H1 (cell line): ENCODE results near the gene CPSF7. TPM values are rescaled to one million over a fixed set of nuclear protein-coding genes. Genes with fewer than 3 reads are reported as not detected.

Experiments used
- CTCF ChIA-PET: fragments of 300-600 bp; sonication (Branson Sonifier 250); formaldehyde crosslinking; loops from one replicate; lab custom pipeline; 2021; ENCODE audit not compliant: partially characterized antibody; lab: Charles Lee
- POLR2A ChIA-PET: fragments of 300-600 bp; sonication (Branson Sonifier 250); formaldehyde crosslinking; loops from one replicate; lab custom pipeline; 2021; ENCODE audit warnings: inconsistent platforms; ENCODE audit not compliant: partially characterized antibody; lab: Charles Lee
- DNase-seq, 2 experiments: peaks; one replicate each; pipeline versions ENCODE4 v3.0.0 to v3.0.0-alpha.2; 2010 to 2022; ENCODE audit warnings: low spot score in 2 of 2, low read depth in 1 of 2, mixed read lengths in 1 of 2
- FAIRE-seq: peaks from 2 replicates; lab custom pipeline; 2011; peaks lifted over from hg19 to GRCh38; lab: Jason Lieb, UNC
- H2AFZ ChIP-seq: 2 replicates; pipeline ENCODE4 v1.8.1; 2012; ENCODE audit warnings: low read length, inconsistent platforms
- H2AK5ac ChIP-seq: 2 replicates; pipeline ENCODE4 v1.6.1; 2013; ENCODE audit warnings: low read depth, low read length
- H2BK120ac ChIP-seq: replicated peaks from 2 replicates; pipeline ENCODE3; 2013; ENCODE audit warnings: low read depth, low read length, inconsistent platforms
- H2BK12ac ChIP-seq: 2 replicates; pipeline ENCODE4 v1.6.1; 2013; ENCODE audit warnings: low read depth, low read length
- H2BK15ac ChIP-seq: 2 replicates; pipeline ENCODE4 v1.6.1; 2013; ENCODE audit warnings: low read length
- H2BK20ac ChIP-seq: 2 replicates; pipeline ENCODE4 v1.6.1; 2013; ENCODE audit warnings: low read length
- H2BK5ac ChIP-seq: 2 replicates; pipeline ENCODE4 v1.6.1; 2013; ENCODE audit warnings: low read depth, low read length
- H3K14ac ChIP-seq: 2 replicates; pipeline ENCODE4 v1.6.1; 2013; ENCODE audit warnings: inconsistent platforms; ENCODE audit not compliant: insufficient read length
- H3K18ac ChIP-seq: 2 replicates; pipeline ENCODE4 v1.6.1; 2013; ENCODE audit warnings: low read length; ENCODE audit errors: extremely low read depth
- H3K23ac ChIP-seq: 2 replicates; pipeline ENCODE4 v1.6.1; 2013; ENCODE audit warnings: inconsistent platforms; ENCODE audit not compliant: insufficient read length
- H3K23me2 ChIP-seq: 2 replicates; pipeline ENCODE4 v1.6.1; 2013; ENCODE audit warnings: low read depth, low read length
- H3K27ac ChIP-seq: 2 replicates; pipeline ENCODE4 v1.6.1; 2011; ENCODE audit warnings: low read depth, low read length, inconsistent platforms
- H3K27me3 ChIP-seq, 4 experiments: replicated peaks in 1 of 4; 1 replicate in 1 of 4; 2 replicates in 3 of 4; pipeline versions ENCODE4 v1.6.1 to v1.8.1; 2011 to 2013; ENCODE audit warnings: low read length in 3 of 4, mild to moderate bottlenecking in 3 of 4, inconsistent platforms in 2 of 4, mixed read lengths in 2 of 4, moderate library complexity in 1 of 4; ENCODE audit not compliant: control insufficient read depth in 3 of 4, insufficient read depth in 3 of 4; ENCODE audit errors: extremely low read depth in 1 of 4
- H3K36me3 ChIP-seq, 4 experiments: 2 replicates each; pipeline versions ENCODE4 v1.6.1 to v1.8.1; 2011 to 2013; ENCODE audit warnings: mild to moderate bottlenecking in 4 of 4, low read length in 3 of 4, moderate library complexity in 2 of 4, control low read depth in 1 of 4, inconsistent platforms in 1 of 4; ENCODE audit not compliant: insufficient read depth in 4 of 4, control insufficient read depth in 2 of 4
- H3K4ac ChIP-seq: replicated peaks from 2 replicates; pipeline ENCODE3; 2013; ENCODE audit warnings: low read length, low read depth, mixed read lengths, inconsistent platforms; ENCODE audit not compliant: insufficient read length
- H3K4me1 ChIP-seq, 4 experiments: replicated peaks in 1 of 4; 1 replicate in 1 of 4; 2 replicates in 3 of 4; pipeline versions ENCODE4 v1.6.1 to v1.8.1; 2011 to 2013; ENCODE audit warnings: low read length in 3 of 4, inconsistent platforms in 2 of 4, mixed read lengths in 1 of 4; ENCODE audit not compliant: insufficient read depth in 4 of 4, control insufficient read depth in 3 of 4
- H3K4me2 ChIP-seq, 2 experiments: 2 replicates each; pipeline versions ENCODE4 v1.6.1 to v1.8.1; 2011 to 2013; ENCODE audit warnings: low read depth in 2 of 2, low read length in 2 of 2, control low read depth in 1 of 2, inconsistent platforms in 1 of 2, mild to moderate bottlenecking in 1 of 2; ENCODE audit not compliant: insufficient read depth in 1 of 2
- H3K4me3 ChIP-seq, 4 experiments: fragments of 200-600, 300-600 bp in 1 of 4; sonication (generic), shearing (Covaris generic), sonication (Bioruptor Twin) in 1 of 4; 2 replicates each; pipeline versions ENCODE4 v1.5.1 to v1.8.1; 2011 to 2016; ENCODE audit warnings: low read length in 4 of 4, low read depth in 3 of 4, control low read depth in 2 of 4, inconsistent platforms in 2 of 4, mild to moderate bottlenecking in 2 of 4, mixed read lengths in 1 of 4, moderate library complexity in 1 of 4; ENCODE audit not compliant: insufficient read depth in 2 of 4; ENCODE audit errors: extremely low read depth in 1 of 4
- H3K56ac ChIP-seq: replicated peaks from 2 replicates; pipeline ENCODE3; 2013; ENCODE audit warnings: low read depth, mild to moderate bottlenecking, mixed read lengths, low read length, inconsistent platforms; ENCODE audit not compliant: insufficient read length
- H3K79me1 ChIP-seq: 2 replicates; pipeline ENCODE4 v1.6.1; 2013; ENCODE audit warnings: low read depth, low read length, control low read depth
- H3K79me2 ChIP-seq, 2 experiments: 2 replicates each; pipeline versions ENCODE4 v1.6.1 to v1.8.1; 2012 to 2013; ENCODE audit warnings: low read length in 2 of 2, mild to moderate bottlenecking in 2 of 2, inconsistent platforms in 1 of 2; ENCODE audit not compliant: insufficient read depth in 2 of 2, control insufficient read depth in 1 of 2
- H3K9ac ChIP-seq, 4 experiments: replicated peaks in 1 of 4; 1 replicate in 1 of 4; 2 replicates in 3 of 4; pipeline versions ENCODE4 v1.6.1 to v1.8.1; 2011 to 2013; ENCODE audit warnings: low read depth in 3 of 4, low read length in 3 of 4, control low read depth in 2 of 4, mild to moderate bottlenecking in 2 of 4, moderate library complexity in 2 of 4, inconsistent platforms in 1 of 4; ENCODE audit errors: extremely low read depth in 1 of 4
- H3K9me3 ChIP-seq, 2 experiments: 2 replicates each; pipeline versions ENCODE4 v1.6.1 to v1.8.1; 2012 to 2013; ENCODE audit warnings: mild to moderate bottlenecking in 2 of 2, moderate library complexity in 2 of 2, control low read depth in 1 of 2, inconsistent platforms in 1 of 2, low read depth in 1 of 2, low read length in 1 of 2, mixed read lengths in 1 of 2; ENCODE audit not compliant: insufficient read depth in 2 of 2
- H4K20me1 ChIP-seq, 2 experiments: replicated peaks in 1 of 2; 2 replicates each; pipeline versions ENCODE3 to v1.8.1; 2011 to 2013; ENCODE audit warnings: inconsistent platforms in 2 of 2, low read length in 2 of 2, mild to moderate bottlenecking in 1 of 2; ENCODE audit not compliant: insufficient read depth in 2 of 2, control insufficient read depth in 1 of 2
- H4K5ac ChIP-seq: 2 replicates; pipeline ENCODE4 v1.6.1; 2013; ENCODE audit warnings: low read length, low read depth, mixed read lengths, inconsistent platforms; ENCODE audit not compliant: insufficient read length
- H4K8ac ChIP-seq: 2 replicates; pipeline ENCODE4 v1.8.0; 2013; ENCODE audit warnings: mild to moderate bottlenecking, moderate library complexity, low read length, inconsistent platforms; ENCODE audit not compliant: insufficient read depth; ENCODE audit errors: extremely low read depth
- H4K91ac ChIP-seq: replicated peaks from 2 replicates; pipeline ENCODE3; 2013; ENCODE audit warnings: low read length, mixed read lengths, inconsistent platforms; ENCODE audit not compliant: insufficient read length
- BACH1 ChIP-seq: IDR thresholded peaks from 2 replicates; pipeline ENCODE4 v1.6.1; 2012; ENCODE audit warnings: low read length, improper control_type of control experiment
- CEBPB ChIP-seq: IDR thresholded peaks from 2 replicates; pipeline ENCODE4 v1.6.1; 2012; ENCODE audit warnings: low read depth, low read length
- CHD2 ChIP-seq: IDR thresholded peaks from 2 replicates; pipeline ENCODE4 v1.6.1; 2012; ENCODE audit warnings: low read length, improper control_type of control experiment
- POLR2AphosphoS5 ChIP-seq: IDR thresholded peaks from 2 replicates; pipeline ENCODE4 v1.6.1; 2011; ENCODE audit warnings: low read depth, low read length
- RNF2 ChIP-seq: fragments of 200-900, 300-1000 bp; sonication (generic); IDR thresholded peaks from 2 replicates; pipeline ENCODE4 v1.7.1; 2016; ENCODE audit warnings: borderline replicate concordance, low read depth, mild to moderate bottlenecking, antibody characterized with exemption, low read length; ENCODE audit not compliant: poor library complexity, severe bottlenecking; ENCODE audit errors: missing control alignments
- SP1 ChIP-seq: IDR thresholded peaks from 2 replicates; pipeline ENCODE4 v1.6.1; 2011; ENCODE audit warnings: low read depth, low read length
- SP4 ChIP-seq: IDR thresholded peaks from 2 replicates; pipeline ENCODE4 v1.6.1; 2012; ENCODE audit warnings: low read length, inconsistent platforms
- SUZ12 ChIP-seq: fragments of 200-600 bp; sonication (generic); IDR thresholded peaks from 2 replicates; pipeline ENCODE4 v1.6.1; 2012; ENCODE audit warnings: mild to moderate bottlenecking, inconsistent platforms, low read length, moderate library complexity, mixed read lengths
- WGBS, 2 experiments: shearing (Covaris generic) in 1 of 2; methylation state at CpG; one replicate each; pipeline versions ENCODE4 v1.1.6 to v1.1.7; 2013 to 2015; ENCODE audit warnings: low lambda C conversion rate in 2 of 2, mixed read lengths in 2 of 2, inconsistent platforms in 1 of 2, low coverage in 1 of 2, missing lambda C conversion rate in 1 of 2; ENCODE audit not compliant: insufficient replicate concordance in 2 of 2, insufficient coverage in 1 of 2, insufficient read length in 1 of 2; ENCODE audit errors: extremely low coverage in 1 of 2, missing lambda C conversion rate in 1 of 2; 5-methylcytosine and 5-hydroxymethylcytosine counted together
- polyA plus RNA-seq, 7 experiments: library from polyadenylated mRNA; depleted of rRNA in 3 of 7; stranded (reverse) in 5 of 7; unstranded in 2 of 7; fragments of >200 nt in 5 of 7; fragments of 200-250 nt in 2 of 7; gene quantifications; 1 replicate in 5 of 7; 2 replicates in 1 of 7; 4 replicates in 1 of 7; pipeline versions ENCODE4 v1.2.1 to v1.2.3, GENCODE V29; 2011 to 2013; ENCODE audit warnings: missing spikeins in 2 of 7, mixed read lengths in 2 of 7
- total RNA-seq: library from RNA; stranded (reverse); fragmentation: NEBNext Ultra II Directional; extraction: Animal tissue kit (Norgen Biotek cat#: 25700); gene quantifications from 2 replicates; pipeline ENCODE4 v1.2.1, GENCODE V29; 2021

The CPSF7 gene
- total and polyA plus RNA-seq, 2 of the 8 experiments (the other 6 are each of a cell fraction or from before 2014, with no cell fraction given) = 95.9 to 122 TPM

DNA sequence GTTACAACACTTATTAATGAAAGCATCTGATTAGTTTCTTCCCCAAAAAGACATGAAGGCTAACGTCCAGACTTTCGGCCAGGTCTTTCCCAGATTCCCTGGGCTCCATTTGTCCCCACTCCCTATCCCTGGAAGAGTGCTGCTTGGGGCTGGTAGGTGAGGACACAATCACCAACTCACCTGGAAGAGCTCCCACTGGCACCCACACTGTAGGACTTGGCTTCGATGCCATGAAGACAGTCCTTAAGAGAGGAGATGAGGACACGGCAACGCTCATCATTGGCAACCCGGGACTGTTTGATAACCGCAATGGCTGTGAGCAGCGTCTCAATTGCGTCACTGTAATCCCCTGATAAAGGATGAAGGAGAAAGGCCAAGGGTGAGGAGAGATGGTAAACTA is 18.2 kb downstream of the CPSF7 start:
- H3K9ac ChIP-seq = no peak overlapping the region
- WGBS, 2 experiments = 85% methylated on average over 9 of the region's 9 CpGs; no CpG with 5 or more reads in 1 of the 2 experiments
- H3K14ac ChIP-seq = no peak overlapping the region
- H3K4me1 ChIP-seq = no peaks in the 10 kb centered on the region
- H2BK120ac ChIP-seq = no peak overlapping the region
- ChIA-PET POLR2A (interaction anchor here (0.6 to 11.2 kb wide), 4 partner anchors 10 to 76 kb away, joined by 3 to 94 read pairs (median 14); partner anchors contain the start of genes CPSF7 and SDHAF2), CTCF (no interaction called here)
- no peaks in the 10 kb centered on the region; the same call in 1 of the 2 replicates for H3K79me1 ChIP-seq
- H3K23me2 ChIP-seq = no peaks in the 10 kb centered on the region
- FAIRE-seq = no peak
- no peak overlapping the region for H4K5ac ChIP-seq
- H3K23ac ChIP-seq = no peak overlapping the region
- H2BK5ac ChIP-seq = no peak overlapping the region
- no peak overlapping the region for H3K4me2 ChIP-seq
- H2BK15ac ChIP-seq = no peak overlapping the region
- H4K8ac ChIP-seq = no peak overlapping the region
- no peaks in the 10 kb centered on the region for H3K9me3 ChIP-seq
- no peak overlapping the region for H2BK20ac ChIP-seq
- H2BK12ac ChIP-seq = no peak overlapping the region
- no peak overlapping the region for H3K4ac ChIP-seq
- peaks cover 0 to 14% of the 10 kb centered on the region in 2 experiments for H4K20me1 ChIP-seq
- no peak overlapping the region for H3K27ac ChIP-seq
- no peak overlapping the region for H4K91ac ChIP-seq
- no peak overlapping the region for H2AFZ ChIP-seq
- H3K27me3 ChIP-seq = no peaks in the 10 kb centered on the region
- TF ChIP-seq RNF2 (no peak), CHD2 (no peak), SP4 (no peak), SP1 (no peak), SUZ12 (no peak), BACH1 (no peak), POLR2AphosphoS5 (0 out of 2 replicates have a peak, but pooled peaks have one; percentile 23), CEBPB (no peak)
- TF ChIP-seq, all 59 proteins: peak for 1
- Histone ChIP-seq H3K4me3 (no peak overlapping the region), H3K36me3 (peaks cover 51 to 93% (median 81%) of the 10 kb centered on the region in 4 experiments), H3K18ac (no peak overlapping the region), H3K79me2 (no peaks in the 10 kb centered on the region), H2AK5ac (no peak overlapping the region), H3K56ac (no peak overlapping the region)
- DNase-seq = no peak
